ENCODE data around the gene FGFRL1.

Gene FGFRL1, protein sequence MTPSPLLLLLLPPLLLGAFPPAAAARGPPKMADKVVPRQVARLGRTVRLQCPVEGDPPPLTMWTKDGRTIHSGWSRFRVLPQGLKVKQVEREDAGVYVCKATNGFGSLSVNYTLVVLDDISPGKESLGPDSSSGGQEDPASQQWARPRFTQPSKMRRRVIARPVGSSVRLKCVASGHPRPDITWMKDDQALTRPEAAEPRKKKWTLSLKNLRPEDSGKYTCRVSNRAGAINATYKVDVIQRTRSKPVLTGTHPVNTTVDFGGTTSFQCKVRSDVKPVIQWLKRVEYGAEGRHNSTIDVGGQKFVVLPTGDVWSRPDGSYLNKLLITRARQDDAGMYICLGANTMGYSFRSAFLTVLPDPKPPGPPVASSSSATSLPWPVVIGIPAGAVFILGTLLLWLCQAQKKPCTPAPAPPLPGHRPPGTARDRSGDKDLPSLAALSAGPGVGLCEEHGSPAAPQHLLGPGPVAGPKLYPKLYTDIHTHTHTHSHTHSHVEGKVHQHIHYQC

DNA sequence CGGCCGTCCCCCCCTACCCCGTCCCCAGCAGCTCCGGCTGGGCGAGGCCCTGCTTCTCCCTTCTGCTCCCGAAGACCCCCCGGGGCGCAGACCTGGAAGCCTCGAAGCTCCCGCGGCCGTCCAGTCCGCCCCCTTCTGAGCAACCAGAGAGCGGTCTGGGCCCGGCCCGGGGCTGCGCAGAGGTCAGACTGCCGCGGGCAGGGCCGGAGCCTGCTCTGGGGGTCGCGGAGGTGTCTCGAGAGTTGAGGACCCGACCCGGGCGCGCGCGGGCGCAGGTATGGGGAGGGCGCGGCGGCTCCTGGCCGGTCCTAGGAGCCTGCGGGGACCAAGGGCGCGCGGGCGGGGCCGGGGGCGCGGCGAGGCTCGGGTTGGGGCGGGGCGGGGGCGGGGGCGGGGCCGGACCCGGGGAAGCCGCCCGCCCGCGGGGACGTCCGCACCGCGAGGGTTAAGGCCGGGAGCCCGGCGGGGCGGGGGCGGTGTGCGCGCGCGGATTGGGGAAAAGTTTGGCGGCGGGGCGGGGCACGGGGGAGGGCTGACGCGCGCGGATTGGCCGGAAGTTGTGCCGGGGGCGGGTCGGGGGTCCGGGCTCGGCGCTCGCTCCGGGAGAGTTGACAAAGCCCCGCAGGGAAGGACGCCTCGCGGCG is at the start of gene FGFRL1:
Gene FGFRL1 (plus strand): TSS at position 605 of the 644 bp plus-strand sequence. CDS start 860 bp downstream, outside the sequence.
- in situ Hi-C loops (cut with MboI; ENCODE audit: low sequenced_read_pairs): no loop called here

- in situ Hi-C loops (cut with MboI; ENCODE audit: low sequenced_read_pairs): no loop called here
These were observed 48.9 kb upstream of the FGFRL1 start for GRCh38 chr4:962231-963208.

DNA sequence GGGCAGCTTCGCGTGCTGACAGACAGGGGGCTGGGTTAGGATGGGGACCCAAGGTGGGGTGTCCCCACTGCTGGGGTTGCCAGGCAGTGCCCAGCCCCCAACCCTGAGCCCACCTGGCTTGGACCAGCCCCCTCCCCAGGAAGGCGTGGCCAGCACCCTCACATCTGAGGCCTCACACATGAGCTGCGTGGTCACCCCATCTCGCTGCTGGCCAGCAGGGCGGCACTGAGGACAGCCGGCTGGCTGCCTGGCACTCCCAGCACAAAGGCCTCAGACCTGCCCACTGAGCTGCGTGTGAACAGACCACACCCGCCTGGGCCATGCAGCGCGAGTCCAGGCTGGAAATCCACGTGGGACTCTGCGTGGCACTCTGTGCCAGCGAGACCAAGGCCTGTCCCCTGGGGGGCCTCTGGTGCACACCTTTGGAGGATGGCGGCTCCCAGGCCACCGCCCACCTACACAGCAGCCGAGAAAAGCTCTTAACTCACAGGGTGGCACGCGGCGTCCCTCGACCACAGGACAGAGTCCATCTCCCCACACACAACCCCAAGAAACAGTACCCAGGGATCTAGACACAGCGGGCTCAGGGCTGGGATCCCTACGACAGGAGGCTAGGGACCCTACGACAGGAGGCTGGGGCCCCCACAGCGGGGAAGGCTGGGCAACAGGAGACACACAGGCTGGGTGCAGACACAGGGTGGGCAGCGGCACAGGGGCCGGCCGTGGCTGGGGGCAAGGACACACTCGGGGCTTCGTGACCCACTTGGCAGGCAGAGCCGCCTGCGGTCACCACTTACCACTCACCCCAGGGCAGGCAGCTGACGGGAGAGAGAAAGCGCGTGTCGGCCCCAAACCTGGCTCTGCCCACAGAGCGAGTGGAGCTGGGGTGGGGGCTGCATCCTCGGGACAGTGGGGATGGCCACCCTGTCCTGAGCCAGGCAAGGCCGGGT is 47.9 kb upstream of the FGFRL1 start:
- in situ Hi-C loops (cut with MboI; ENCODE audit: low sequenced_read_pairs): no loop called here

GRCh38 chr4:964346-965025 is 46.9 kb upstream of the FGFRL1 start:
- in situ Hi-C loops (cut with MboI; ENCODE audit: low sequenced_read_pairs): no loop called here

GRCh38 chr4:965048-965765 is 46.2 kb upstream of the FGFRL1 start:
- in situ Hi-C loops (cut with MboI; ENCODE audit: low sequenced_read_pairs): no loop called here

DNA sequence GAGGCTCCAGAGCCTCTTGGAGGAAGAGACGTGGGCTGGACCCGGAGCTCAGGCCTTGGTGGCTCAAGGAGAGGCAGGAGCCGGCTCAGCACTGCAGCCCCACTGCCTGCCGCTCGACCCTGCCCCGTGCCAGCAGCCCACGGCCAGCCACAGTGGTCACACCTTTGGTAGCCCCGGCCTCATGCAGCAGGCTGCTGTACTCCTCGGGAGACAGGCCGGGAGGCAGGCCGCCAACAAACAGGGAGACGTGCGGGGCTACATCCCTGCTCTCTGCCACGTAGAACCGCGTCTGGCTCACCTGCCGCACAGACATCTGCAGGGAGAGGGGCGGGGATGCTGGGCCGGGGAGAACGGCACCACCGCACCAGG is 45.7 kb upstream of the FGFRL1 start:
- in situ Hi-C loops (cut with MboI; ENCODE audit: low sequenced_read_pairs): no loop called here

GRCh38 chr4:966266-967112 is 44.9 kb upstream of the FGFRL1 start:
- in situ Hi-C loops (cut with MboI; ENCODE audit: low sequenced_read_pairs): no loop called here

DNA sequence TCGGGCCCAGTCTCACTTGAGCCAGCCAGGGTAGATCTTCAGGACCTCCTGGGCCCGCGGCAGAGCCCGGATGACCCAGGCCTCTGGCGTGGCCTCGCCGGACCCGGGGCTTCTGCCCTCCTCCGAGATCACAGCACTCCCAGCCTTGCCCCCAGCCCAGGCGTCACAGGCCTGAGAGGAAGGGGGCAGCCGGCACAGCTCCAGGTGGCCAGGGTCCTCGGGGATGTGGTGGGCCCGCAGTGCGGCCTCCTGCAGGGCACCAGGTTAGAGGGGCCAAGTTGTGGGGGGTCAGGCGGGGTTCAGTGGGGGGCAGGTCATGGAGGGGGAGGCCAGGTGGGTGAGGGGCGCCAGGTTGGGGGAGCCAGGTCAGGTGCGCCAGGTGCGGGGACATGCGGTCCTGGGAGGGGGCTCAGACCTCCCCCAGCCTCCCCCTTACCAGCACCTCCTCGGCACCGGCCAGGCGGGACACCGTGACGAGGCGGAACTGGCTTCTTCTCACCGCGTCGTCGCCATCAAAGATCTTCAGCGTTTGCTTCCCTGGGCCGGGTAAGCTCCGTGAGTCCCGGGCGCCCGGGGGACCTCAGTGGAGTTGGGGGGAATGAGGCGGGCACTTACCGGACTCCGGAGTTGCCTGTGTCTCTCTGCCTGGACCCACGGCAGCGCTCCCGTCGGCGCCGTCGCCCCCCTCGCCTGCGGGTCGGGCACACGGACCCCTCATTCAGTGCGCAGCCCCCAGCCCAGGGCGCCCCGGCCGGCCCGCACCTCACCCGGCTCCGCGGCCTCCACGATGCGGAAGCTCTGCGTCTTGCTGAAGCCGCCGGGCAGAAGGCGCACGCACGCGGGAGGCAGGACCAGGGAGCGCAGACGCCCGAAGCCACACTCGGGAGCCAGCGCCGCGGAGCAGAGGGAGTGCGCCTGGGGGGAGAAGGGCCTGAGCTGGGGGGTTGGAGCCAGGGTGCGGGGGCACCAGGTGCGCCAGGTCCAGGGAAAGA is 44.0 kb upstream of the FGFRL1 start:
- in situ Hi-C loops (cut with MboI; ENCODE audit: low sequenced_read_pairs): no loop called here

GRCh38 chr4:968221-968620 is 43.2 kb upstream of the FGFRL1 start:
- in situ Hi-C loops (cut with MboI; ENCODE audit: low sequenced_read_pairs): no loop called here

DNA sequence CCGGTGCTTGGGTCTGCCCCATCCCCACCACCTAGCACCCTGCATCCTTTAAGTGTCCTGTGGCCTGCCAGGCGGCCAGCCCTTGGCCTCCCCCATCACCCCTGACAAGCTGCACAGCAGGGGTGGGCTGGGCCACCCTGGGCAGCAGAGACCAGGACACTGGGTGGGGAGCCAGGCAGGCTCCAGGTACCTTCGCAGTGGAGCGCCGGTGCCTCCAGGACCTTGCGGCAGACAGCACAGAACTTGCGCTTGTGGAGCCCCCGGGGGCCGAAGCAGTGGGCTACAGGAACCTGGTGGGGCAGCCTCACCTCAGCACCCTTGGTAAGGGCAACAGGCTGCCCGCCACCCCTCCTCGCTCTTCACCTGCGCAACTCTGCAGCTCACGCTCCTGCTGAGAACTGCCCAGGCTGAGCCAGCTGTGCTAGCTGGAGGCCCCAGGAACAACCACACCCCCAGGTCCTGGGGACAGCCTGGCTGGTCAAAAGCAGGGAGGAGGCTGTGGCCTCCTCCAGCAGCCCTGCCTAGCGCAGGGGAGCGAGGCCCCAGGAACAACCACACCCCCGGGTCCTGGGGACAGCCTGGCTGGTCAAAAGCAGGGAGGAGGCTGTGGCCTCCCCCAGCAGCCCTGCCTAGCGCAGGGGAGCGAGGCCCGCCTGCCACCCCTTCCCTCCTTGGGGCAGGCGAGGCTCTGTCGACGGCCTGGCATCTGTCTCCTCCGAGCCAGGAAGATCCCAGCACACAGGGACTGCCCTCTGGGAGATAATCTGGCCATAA is 42.6 kb upstream of the FGFRL1 start:
- in situ Hi-C loops (cut with MboI; ENCODE audit: low sequenced_read_pairs): no loop called here

- in situ Hi-C loops (cut with MboI; ENCODE audit: low sequenced_read_pairs): no loop called here
These were observed 41.2 kb upstream of the FGFRL1 start for GRCh38 chr4:970046-970745.

GRCh38 chr4:970854-971520 is 40.4 kb upstream of the FGFRL1 start:
- in situ Hi-C loops (cut with MboI; ENCODE audit: low sequenced_read_pairs): no loop called here

DNA sequence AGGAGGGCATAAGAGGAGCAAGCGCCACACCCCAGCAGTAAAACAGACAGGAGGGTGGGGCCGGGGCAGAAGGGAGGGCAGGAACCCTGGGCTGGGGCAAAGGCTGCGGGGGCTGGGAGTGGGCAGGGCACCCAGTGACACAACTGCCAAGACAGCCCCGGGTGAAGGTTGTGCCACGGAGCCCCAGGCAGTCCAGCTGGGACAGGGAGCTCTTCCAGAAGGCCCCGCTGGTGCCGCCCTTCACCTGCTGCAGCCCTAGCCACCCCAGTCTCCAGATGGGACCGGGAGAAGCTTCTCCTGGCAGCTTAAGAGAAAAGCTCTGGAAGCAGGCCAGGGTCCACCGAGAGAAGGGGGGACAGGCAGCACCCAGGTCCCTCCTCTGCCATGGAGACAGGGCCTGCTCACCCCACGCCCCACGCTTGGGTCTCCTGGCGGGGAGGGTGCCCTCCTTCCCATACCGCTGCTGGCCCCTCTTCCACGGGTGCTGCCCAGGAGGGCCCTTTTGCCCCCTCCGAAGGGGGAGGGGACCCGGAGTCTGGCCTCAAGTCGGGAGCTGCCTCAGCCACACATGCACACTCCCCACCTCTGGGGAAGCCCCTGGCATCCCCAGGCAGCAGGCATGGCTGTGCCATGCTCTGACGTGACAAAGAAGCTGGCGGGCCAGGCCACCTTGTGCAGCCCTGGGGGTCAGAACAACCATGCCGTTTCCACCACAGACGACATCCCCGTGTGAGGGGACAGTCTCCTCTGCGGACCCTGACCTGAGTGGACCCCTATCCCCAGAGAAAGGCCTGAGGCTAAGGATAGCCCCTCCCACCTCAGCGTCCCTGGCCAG is 39.5 kb upstream of the FGFRL1 start:
- in situ Hi-C loops (cut with MboI; ENCODE audit: low sequenced_read_pairs): no loop called here

All from HL-60/S4 treated with retinoic acid at 250 ng/mL for 4 days and 3 days (cell line).